H1 (cell line): ENCODE results near the gene PRR16.

Experiments
- CTCF ChIP-seq, 3 experiments: IDR thresholded peaks; 1 replicate in 2 of 3; 2 replicates in 1 of 3; pipeline versions ENCODE4 v1.5.1 to v1.6.1; 2011; ENCODE audit warnings: low read length in 3 of 3, mild to moderate bottlenecking in 3 of 3, inconsistent platforms in 2 of 3, low read depth in 1 of 3, moderate library complexity in 1 of 3; ENCODE audit not compliant: insufficient read depth in 1 of 3; ENCODE audit errors: control extremely low read depth in 1 of 3
- HDAC6 ChIP-seq: IDR thresholded peaks from one replicate; pipeline ENCODE4 v1.7.1; 2012; ENCODE audit warnings: low read depth, mild to moderate bottlenecking, inconsistent platforms, low read length, moderate library complexity
- KDM1A ChIP-seq: fragments of 200-600, 300-600 bp; sonication (generic); IDR thresholded peaks from 2 replicates; pipeline ENCODE4 v1.7.1; 2016; ENCODE audit warnings: mild to moderate bottlenecking, low read length, borderline replicate concordance
- RBBP5 ChIP-seq: IDR thresholded peaks from 2 replicates; pipeline ENCODE4 v1.7.1; 2012; ENCODE audit warnings: low read depth, mild to moderate bottlenecking, inconsistent platforms, low read length, moderate library complexity, borderline replicate concordance
- SP1 ChIP-seq: IDR thresholded peaks from 2 replicates; pipeline ENCODE4 v1.6.1; 2011; ENCODE audit warnings: low read depth, low read length
- SUZ12 ChIP-seq: fragments of 200-600 bp; sonication (generic); IDR thresholded peaks from 2 replicates; pipeline ENCODE4 v1.6.1; 2012; ENCODE audit warnings: mild to moderate bottlenecking, inconsistent platforms, low read length, moderate library complexity, mixed read lengths
- TEAD4 ChIP-seq: IDR thresholded peaks from 2 replicates; pipeline ENCODE4 v1.6.1; 2012; ENCODE audit warnings: low read depth, low read length, inconsistent platforms, mixed read lengths
- YY1 ChIP-seq: IDR thresholded peaks from 2 replicates; pipeline ENCODE4 v1.6.1; 2011; ENCODE audit warnings: low read depth, mild to moderate bottlenecking, low read length

GRCh38 chr5:120528609-120529008 is 64.5 kb downstream of the PRR16 start:
- TF ChIP-seq SP1: no peak
- TF ChIP-seq CTCF (IDR thresholded peaks at IDR 0.05; ENCODE audit: control extremely low read depth in 1 of 3, insufficient read depth in 1 of 3, low read depth in 1 of 3, low read length in 3 of 3): no peak
- no peak for TF ChIP-seq HDAC6
- TF ChIP-seq RBBP5: no peak
- TF ChIP-seq YY1: no peak
- no peak for TF ChIP-seq SUZ12
- no peak for TF ChIP-seq KDM1A
- TF ChIP-seq TEAD4: no peak
